ENCODE measurements around the gene REEP3. TPM values are rescaled to one million over a fixed set of nuclear protein-coding genes. Genes with fewer than 3 reads are reported as not detected.
A peak's percentile ranks its signal among the peaks of the same experiment; 100 is the strongest.
"Not testable (repeated sequence)": the region's sequence is repeated elsewhere in the genome, so short reads cannot be mapped to it uniquely, and the experiment has no call there.

REEP3 gene
- total RNA-seq, 1 donor from 2014 or later: 36.7 TPM

GRCh38 chr10:63481815-63482421 lies 39.3 kb upstream of the REEP3 start:
- Mint-ChIP-seq H3K27ac (ENCODE audit: unreplicated experiment) (no peak overlapping the region), H3K4me1 (peaks cover 13% of the 10 kb centered on the region), H3K9me3 (peaks cover 2% of the 10 kb centered on the region), H3K4me3 (no peak overlapping the region), H3K36me3 (ENCODE audit: low read depth) (no peaks in the 10 kb centered on the region), H3K27me3 (ENCODE audit: low read depth) (no peaks in the 10 kb centered on the region)
- no peak for DNase-seq (ENCODE audit: low read depth, low spot score)
- no peak for TF ChIP-seq CTCF (conservative IDR thresholded peaks at IDR 0.05)

- H3K4me3 Mint-ChIP-seq: no peak overlapping the region
- H3K4me1 Mint-ChIP-seq: peaks cover 8% of the 10 kb centered on the region
- H3K36me3 Mint-ChIP-seq (ENCODE audit: low read depth): no peaks in the 10 kb centered on the region
- H3K27me3 Mint-ChIP-seq (ENCODE audit: low read depth): no peaks in the 10 kb centered on the region
- TF ChIP-seq CTCF (conservative IDR thresholded peaks at IDR 0.05): no peak
- H3K27ac Mint-ChIP-seq (ENCODE audit: unreplicated experiment): no peak overlapping the region
- no peaks in the 10 kb centered on the region for H3K9me3 Mint-ChIP-seq
- DNase-seq (ENCODE audit: low read depth, low spot score): no peak
These were observed 37.2 kb upstream of the REEP3 start for GRCh38 chr10:63483983-63484382.

GRCh38 chr10:63487990-63488389 lies 33.2 kb upstream of the REEP3 start:
- Mint-ChIP-seq H3K4me3 (no peak overlapping the region), H3K27me3 (ENCODE audit: low read depth) (no peaks in the 10 kb centered on the region), H3K36me3 (ENCODE audit: low read depth) (no peaks in the 10 kb centered on the region), H3K9me3 (no peaks in the 10 kb centered on the region), H3K27ac (ENCODE audit: unreplicated experiment) (no peak overlapping the region), H3K4me1 (peaks cover 20% of the 10 kb centered on the region)
- TF ChIP-seq CTCF (conservative IDR thresholded peaks at IDR 0.05): no peak
- DNase-seq (ENCODE audit: low read depth, low spot score): no peak

GRCh38 chr10:63489838-63490237 lies 31.4 kb upstream of the REEP3 start:
- DNase-seq (ENCODE audit: low read depth, low spot score): no peak
- no peak for TF ChIP-seq CTCF (conservative IDR thresholded peaks at IDR 0.05)
- H3K4me1 Mint-ChIP-seq: peaks cover 19% of the 10 kb centered on the region
- no peaks in the 10 kb centered on the region for H3K9me3 Mint-ChIP-seq
- H3K27me3 Mint-ChIP-seq (ENCODE audit: low read depth): no peaks in the 10 kb centered on the region
- no peaks in the 10 kb centered on the region for H3K36me3 Mint-ChIP-seq (ENCODE audit: low read depth)
- H3K27ac Mint-ChIP-seq (ENCODE audit: unreplicated experiment): no peak overlapping the region
- no peak overlapping the region for H3K4me3 Mint-ChIP-seq

- DNase-seq (ENCODE audit: low read depth, low spot score): no peak
- TF ChIP-seq CTCF (conservative IDR thresholded peaks at IDR 0.05): no peak
- Mint-ChIP-seq H3K36me3 (ENCODE audit: low read depth) (peaks cover 9% of the 10 kb centered on the region), H3K27ac (ENCODE audit: unreplicated experiment) (peak overlapping the region; percentile 48), H3K9me3 (peaks cover 3% of the 10 kb centered on the region), H3K4me3 (no peak overlapping the region), H3K27me3 (ENCODE audit: low read depth) (no peaks in the 10 kb centered on the region), H3K4me1 (peaks cover 27% of the 10 kb centered on the region)
These were observed 29.4 kb upstream of the REEP3 start for GRCh38 chr10:63491588-63492316.

GRCh38 chr10:63492317-63492690 lies 28.9 kb upstream of the REEP3 start:
- H3K27ac Mint-ChIP-seq (ENCODE audit: unreplicated experiment); H3K27me3 Mint-ChIP-seq (ENCODE audit: low read depth); DNase-seq (ENCODE audit: low read depth, low spot score); H3K4me3 Mint-ChIP-seq; H3K9me3 Mint-ChIP-seq: not testable (repeated sequence)
- Mint-ChIP-seq H3K4me1 (peaks cover 29% of the 10 kb centered on the region), H3K36me3 (ENCODE audit: low read depth) (peaks cover 11% of the 10 kb centered on the region)

All from neural crest cell (in vitro differentiated cells).